NCI-H82 (cell line): ENCODE results near the gene TSPAN18.
A peak's percentile ranks its signal among the peaks of the same experiment; 100 is the strongest.

ENCODE experiments used
- DNase-seq: peaks from one replicate; lab custom pipeline; 2025; lab: John Stamatoyannopoulos, UW

TSPAN18 gene

GRCh38 chr11:44979543-44980399 is 253.0 kb downstream of the TSPAN18 start:
- no peak for DNase-seq

GRCh38 chr11:44980533-44981427 is 254.0 kb downstream of the TSPAN18 start:
- peak; percentile 65 for DNase-seq
